ENCODE results near the gene CDIP1.

DNA sequence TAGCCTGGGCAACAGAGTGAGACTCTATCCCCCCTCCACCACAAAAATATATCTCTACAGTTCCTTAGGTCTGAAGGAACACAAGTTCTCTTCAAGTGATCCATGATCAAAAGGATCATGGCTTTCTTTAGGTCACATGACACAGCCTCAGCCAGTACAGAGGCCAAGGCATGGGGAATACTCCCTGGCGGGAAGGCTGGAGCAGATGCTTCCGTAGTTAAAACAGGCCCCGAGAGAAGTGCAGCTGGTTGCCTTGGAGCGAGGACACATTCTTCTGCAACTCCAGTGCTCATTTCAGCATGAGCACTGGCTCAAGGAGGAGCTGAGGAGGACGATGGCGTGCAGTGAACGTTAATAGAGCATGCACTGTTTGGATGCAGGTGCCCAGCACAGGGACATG is 13.5 kb downstream of the CDIP1 start:
- TF ChIP-seq, protein P1, sequence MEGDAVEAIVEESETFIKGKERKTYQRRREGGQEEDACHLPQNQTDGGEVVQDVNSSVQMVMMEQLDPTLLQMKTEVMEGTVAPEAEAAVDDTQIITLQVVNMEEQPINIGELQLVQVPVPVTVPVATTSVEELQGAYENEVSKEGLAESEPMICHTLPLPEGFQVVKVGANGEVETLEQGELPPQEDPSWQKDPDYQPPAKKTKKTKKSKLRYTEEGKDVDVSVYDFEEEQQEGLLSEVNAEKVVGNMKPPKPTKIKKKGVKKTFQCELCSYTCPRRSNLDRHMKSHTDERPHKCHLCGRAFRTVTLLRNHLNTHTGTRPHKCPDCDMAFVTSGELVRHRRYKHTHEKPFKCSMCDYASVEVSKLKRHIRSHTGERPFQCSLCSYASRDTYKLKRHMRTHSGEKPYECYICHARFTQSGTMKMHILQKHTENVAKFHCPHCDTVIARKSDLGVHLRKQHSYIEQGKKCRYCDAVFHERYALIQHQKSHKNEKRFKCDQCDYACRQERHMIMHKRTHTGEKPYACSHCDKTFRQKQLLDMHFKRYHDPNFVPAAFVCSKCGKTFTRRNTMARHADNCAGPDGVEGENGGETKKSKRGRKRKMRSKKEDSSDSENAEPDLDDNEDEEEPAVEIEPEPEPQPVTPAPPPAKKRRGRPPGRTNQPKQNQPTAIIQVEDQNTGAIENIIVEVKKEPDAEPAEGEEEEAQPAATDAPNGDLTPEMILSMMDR (IDR thresholded peaks at IDR 0.05; ENCODE audit: low read length): no peak
- TF ChIP-seq EZH2 (optimal IDR thresholded peaks at IDR 0.05; ENCODE audit: low read depth, low read length) (no peak), EZH2phosphoT487 (IDR thresholded peaks at IDR 0.05; ENCODE audit: low read length) (no peak)

Data from MM.1S (cell line).